Skeletal muscle cell (primary cell): ENCODE measurements around the gene DOCK1.

Source experiments
- DNase-seq: peaks from one replicate; pipeline ENCODE4 v3.0.0-alpha.2; 2010; ENCODE audit warnings: low read depth
- H3K4me3 ChIP-seq: 2 replicates; pipeline ENCODE4 v1.5.1; 2011; ENCODE audit warnings: low read depth, mild to moderate bottlenecking, control low read depth, low read length, moderate library complexity

DOCK1 gene

GRCh38 chr10:126945351-126946030 is 40.3 kb downstream of the DOCK1 start:
- DNase-seq = no peak
- no peak overlapping the region for H3K4me3 ChIP-seq

- no peak for DNase-seq
- no peak overlapping the region for H3K4me3 ChIP-seq
Measured at GRCh38 chr10:126946746-126947145, 41.5 kb downstream of the DOCK1 start.

DNA sequence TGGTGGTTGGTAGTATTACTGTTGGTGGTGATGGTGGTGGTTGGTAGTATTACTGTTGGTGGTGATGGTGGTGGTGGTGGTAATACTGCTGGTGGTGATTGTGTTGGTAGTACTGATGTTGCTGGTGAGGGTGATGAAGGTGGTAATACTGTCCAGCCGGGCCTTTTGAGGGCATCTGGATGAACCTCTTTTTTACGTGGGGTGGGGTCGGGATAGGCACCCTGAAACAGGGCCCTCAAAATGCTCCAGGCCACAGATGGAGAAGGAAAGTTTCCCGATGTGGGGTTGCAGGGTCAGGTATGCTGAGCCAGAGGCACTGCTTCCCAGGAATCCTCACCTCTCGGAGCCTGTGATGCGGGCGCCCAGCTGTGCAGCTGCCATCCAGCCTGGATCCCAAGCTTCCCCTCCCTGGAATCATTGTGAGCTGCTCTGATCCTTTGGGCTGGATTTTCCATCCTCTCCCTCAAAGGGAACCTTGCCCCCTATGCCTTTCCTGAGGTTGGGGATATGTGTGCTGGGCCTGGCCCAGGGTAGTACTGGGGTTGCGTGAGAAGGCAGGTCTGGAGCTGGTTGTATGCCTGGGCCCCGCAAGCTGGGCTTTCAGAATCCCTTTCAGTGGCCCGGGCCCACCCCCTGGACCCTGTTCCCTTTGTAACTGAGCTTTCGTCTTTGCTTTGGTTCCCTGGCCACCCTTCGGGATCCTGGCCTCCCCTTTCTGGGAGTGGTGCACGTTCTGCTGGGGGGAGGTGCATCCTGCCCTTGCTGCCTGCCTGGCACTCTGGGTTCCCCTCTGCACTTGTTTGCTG is 43.3 kb downstream of the DOCK1 start:
- no peak for DNase-seq
- H3K4me3 ChIP-seq = no peak overlapping the region

- H3K4me3 ChIP-seq = no peak overlapping the region
- no peak for DNase-seq
Measured at GRCh38 chr10:126949161-126949503, 43.9 kb downstream of the DOCK1 start.

- H3K4me3 ChIP-seq = no peak overlapping the region
- DNase-seq = no peak
Measured at GRCh38 chr10:126950401-126951105, 45.3 kb downstream of the DOCK1 start.

- H3K4me3 ChIP-seq = no peak overlapping the region
- DNase-seq = no peak
Measured at GRCh38 chr10:126953886-126954285, 48.7 kb downstream of the DOCK1 start.

GRCh38 chr10:126955396-126955795 is 50.2 kb downstream of the DOCK1 start:
- DNase-seq = no peak
- no peak overlapping the region for H3K4me3 ChIP-seq

- no peak for DNase-seq
- H3K4me3 ChIP-seq = no peak overlapping the region
Measured at GRCh38 chr10:126955934-126956711, 50.9 kb downstream of the DOCK1 start.

- no peak for DNase-seq
- H3K4me3 ChIP-seq = no peak overlapping the region
Measured at GRCh38 chr10:126956712-126957108, 51.5 kb downstream of the DOCK1 start.

- DNase-seq = no peak
- H3K4me3 ChIP-seq = no peak overlapping the region
Measured at GRCh38 chr10:126957111-126957510, 51.9 kb downstream of the DOCK1 start.

GRCh38 chr10:126959431-126959830 is 54.2 kb downstream of the DOCK1 start:
- H3K4me3 ChIP-seq = no peak overlapping the region
- DNase-seq = no peak

DNA sequence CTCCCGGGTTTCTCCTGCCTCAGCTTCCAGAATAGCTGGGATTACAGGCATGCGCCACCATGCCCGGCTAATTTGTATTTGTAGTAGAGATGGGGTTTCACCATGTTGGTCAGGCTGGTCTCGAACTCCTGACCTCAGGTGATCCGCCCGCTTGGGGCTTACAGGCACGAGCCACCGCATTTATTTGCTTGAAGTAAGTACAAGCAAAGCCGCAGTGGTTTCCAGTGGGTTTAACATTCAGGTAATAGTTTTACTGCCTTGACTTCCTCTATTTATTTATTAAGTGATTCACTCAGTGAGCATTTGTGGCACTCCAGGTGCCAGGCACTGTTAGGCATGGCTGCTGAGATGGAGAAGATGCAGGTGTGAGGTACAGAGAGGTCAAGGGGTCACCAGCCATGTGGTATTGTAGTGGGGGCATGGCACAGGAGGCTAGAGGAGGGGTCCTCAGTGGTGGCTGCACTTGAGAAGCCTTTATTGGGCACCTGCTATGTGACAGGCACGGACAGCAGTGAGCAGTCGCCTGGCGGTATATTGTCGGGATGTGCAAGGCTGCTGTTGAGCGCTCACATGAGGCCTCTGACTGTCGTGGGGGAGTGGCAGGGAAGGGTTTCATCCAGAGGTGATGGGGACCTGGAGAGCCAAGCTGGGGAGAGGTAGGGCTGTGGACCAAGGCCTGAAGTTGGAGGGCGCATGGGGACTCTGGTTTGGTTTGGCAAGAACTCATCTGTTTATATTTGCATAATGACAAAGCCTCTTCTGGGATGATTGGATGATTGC is 54.9 kb downstream of the DOCK1 start:
- H3K4me3 ChIP-seq = no peak overlapping the region
- no peak for DNase-seq

GRCh38 chr10:126963354-126963753 is 58.1 kb downstream of the DOCK1 start:
- no peak overlapping the region for H3K4me3 ChIP-seq
- no peak for DNase-seq

DNA sequence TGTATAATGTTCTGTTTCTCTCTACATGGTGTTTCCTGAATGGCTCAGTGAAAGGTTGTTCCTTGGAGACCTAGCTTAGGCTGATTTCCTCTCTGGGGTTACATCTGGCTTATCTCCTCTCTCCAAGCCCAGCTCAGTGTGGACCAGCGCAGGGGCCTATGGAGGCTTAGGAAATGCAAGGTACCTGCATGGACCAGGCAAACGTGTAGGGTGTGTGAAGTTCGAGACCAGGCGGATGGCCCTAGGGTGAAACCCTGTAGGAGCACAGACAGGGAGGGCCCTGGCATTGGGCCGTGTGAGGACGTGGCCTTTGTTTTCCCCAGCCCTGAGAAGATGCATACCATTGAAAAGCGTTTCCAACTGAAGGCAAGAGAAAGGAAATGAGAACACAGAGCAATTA is 59.0 kb downstream of the DOCK1 start:
- DNase-seq = no peak
- H3K4me3 ChIP-seq = no peak overlapping the region

GRCh38 chr10:126966938-126967337 is 61.7 kb downstream of the DOCK1 start:
- no peak overlapping the region for H3K4me3 ChIP-seq
- no peak for DNase-seq

DNA sequence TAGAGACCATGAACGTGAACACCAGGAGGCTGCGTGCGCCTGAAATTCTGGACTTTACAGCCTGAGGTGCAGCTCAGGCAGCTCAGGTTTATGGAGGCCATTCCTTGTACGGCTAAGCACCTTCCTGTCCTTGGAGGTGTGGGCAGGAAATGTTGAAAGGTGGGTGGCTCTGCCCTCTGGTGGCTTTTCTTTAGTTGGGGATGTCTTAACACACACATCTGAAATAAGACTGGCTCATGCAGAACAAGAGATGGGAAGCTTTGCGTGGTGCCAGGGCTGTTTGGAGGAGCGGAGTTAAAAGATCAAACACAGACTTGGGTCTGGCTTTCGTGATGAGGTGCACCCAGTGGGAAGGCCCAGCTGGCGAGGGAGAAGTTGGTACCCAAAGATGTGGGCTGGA is 64.1 kb downstream of the DOCK1 start:
- no peak overlapping the region for H3K4me3 ChIP-seq
- no peak for DNase-seq

DNA sequence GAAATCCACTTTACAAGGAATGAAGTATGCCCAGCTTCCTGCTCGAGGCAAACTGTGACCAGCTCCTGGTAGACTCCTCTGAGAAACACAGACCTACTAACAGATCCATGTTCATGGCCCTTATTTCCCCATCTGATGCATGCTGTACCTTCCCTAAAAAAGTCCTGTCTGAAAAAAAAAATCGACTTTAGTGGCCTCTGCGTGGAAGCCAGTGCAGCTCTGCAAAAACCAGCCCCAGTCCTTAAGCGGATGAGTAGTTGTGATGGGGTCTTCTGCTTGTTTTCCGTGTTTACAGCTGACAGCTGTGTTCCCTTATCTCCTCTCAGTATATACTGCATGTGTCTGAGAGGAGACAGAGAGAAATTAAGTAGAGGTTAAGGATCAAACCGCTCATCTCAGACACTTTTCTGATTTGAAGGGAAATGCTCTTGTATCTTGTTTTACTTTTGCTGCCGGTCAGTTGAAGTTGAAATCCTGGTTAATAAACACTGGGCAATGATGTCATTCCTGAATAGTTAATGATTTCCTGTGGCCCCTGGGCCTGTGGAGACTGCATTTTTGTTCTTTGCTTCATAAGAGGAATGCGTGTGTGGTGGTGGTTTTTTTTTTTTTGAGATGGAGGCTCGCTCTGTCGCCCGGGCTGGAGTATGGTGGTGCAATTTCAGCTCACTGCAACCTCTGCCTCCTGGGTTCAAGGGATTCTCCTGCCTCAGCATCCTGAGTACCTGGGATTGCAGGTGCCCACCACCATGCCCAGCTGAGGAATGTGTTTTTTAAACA is 67.6 kb downstream of the DOCK1 start:
- peak; percentile 66 for DNase-seq
- H3K4me3 ChIP-seq = peak overlapping the region; percentile 2

DNA sequence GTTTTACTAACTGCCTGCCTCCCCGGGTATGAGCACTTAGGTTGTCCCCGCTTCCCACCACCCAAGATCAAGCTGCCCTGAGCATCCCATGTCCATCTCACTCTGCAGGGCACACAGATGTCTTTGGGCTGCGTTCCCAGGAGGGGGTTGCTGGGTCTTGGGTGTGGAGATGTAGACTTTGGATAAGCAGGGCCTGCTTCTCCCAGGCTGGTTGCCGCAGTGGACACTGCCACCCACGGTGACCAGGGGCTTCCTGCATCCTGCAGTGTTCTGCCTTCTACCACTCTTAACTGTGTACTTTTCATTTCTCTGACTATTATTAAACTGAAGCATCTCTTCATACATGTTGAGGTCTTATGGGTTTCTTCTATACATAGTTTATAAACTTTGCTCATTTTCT is 70.0 kb downstream of the DOCK1 start:
- DNase-seq = no peak
- no peak overlapping the region for H3K4me3 ChIP-seq
